ENCODE data around the gene HK2.

GRCh38 chr2:74828543-74828942, 5.4 kb upstream of the HK2 start:
- TF ChIP-seq, protein P1, sequence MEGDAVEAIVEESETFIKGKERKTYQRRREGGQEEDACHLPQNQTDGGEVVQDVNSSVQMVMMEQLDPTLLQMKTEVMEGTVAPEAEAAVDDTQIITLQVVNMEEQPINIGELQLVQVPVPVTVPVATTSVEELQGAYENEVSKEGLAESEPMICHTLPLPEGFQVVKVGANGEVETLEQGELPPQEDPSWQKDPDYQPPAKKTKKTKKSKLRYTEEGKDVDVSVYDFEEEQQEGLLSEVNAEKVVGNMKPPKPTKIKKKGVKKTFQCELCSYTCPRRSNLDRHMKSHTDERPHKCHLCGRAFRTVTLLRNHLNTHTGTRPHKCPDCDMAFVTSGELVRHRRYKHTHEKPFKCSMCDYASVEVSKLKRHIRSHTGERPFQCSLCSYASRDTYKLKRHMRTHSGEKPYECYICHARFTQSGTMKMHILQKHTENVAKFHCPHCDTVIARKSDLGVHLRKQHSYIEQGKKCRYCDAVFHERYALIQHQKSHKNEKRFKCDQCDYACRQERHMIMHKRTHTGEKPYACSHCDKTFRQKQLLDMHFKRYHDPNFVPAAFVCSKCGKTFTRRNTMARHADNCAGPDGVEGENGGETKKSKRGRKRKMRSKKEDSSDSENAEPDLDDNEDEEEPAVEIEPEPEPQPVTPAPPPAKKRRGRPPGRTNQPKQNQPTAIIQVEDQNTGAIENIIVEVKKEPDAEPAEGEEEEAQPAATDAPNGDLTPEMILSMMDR (IDR thresholded peaks at IDR 0.05; ENCODE audit: insufficient read depth, low read length), result no peak
- no peak for TF ChIP-seq POLR2AphosphoS5 (IDR thresholded peaks at IDR 0.05; ENCODE audit: low read depth)
- TF ChIP-seq SPI1 (IDR thresholded peaks at IDR 0.05; ENCODE audit: borderline replicate concordance, low read depth), result no peak
- no peak for TF ChIP-seq GABPA (IDR thresholded peaks at IDR 0.05; ENCODE audit: low read depth)
- TF ChIP-seq, protein P2, sequence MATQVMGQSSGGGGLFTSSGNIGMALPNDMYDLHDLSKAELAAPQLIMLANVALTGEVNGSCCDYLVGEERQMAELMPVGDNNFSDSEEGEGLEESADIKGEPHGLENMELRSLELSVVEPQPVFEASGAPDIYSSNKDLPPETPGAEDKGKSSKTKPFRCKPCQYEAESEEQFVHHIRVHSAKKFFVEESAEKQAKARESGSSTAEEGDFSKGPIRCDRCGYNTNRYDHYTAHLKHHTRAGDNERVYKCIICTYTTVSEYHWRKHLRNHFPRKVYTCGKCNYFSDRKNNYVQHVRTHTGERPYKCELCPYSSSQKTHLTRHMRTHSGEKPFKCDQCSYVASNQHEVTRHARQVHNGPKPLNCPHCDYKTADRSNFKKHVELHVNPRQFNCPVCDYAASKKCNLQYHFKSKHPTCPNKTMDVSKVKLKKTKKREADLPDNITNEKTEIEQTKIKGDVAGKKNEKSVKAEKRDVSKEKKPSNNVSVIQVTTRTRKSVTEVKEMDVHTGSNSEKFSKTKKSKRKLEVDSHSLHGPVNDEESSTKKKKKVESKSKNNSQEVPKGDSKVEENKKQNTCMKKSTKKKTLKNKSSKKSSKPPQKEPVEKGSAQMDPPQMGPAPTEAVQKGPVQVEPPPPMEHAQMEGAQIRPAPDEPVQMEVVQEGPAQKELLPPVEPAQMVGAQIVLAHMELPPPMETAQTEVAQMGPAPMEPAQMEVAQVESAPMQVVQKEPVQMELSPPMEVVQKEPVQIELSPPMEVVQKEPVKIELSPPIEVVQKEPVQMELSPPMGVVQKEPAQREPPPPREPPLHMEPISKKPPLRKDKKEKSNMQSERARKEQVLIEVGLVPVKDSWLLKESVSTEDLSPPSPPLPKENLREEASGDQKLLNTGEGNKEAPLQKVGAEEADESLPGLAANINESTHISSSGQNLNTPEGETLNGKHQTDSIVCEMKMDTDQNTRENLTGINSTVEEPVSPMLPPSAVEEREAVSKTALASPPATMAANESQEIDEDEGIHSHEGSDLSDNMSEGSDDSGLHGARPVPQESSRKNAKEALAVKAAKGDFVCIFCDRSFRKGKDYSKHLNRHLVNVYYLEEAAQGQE (IDR thresholded peaks at IDR 0.05; ENCODE audit: insufficient replicate concordance, low read depth), result no peak
